Left renal cortex interstitium (tissue), 4 donors: ENCODE data around the gene MICALL2. TPM values are rescaled to one million over a fixed set of nuclear protein-coding genes. Genes with fewer than 3 reads are reported as not detected.

Experiments used
- DNase-seq, 4 donors: peaks; one replicate each; pipeline ENCODE4 v3.0.0-alpha.2; 2013; ENCODE audit warnings: low read depth in 4 of 4, low spot score in 2 of 4, missing footprints in 1 of 4
- polyA plus RNA-seq, 4 donors: library from polyadenylated mRNA; unstranded; fragments of 120-200 nt; gene quantifications; one replicate each; pipeline ENCODE4 v1.2.1, GENCODE V29; 2013; ENCODE audit not compliant: insufficient read length in 4 of 4

MICALL2 gene
- polyA plus RNA-seq: 10 to 100 TPM in 3 of 4 donors, 1 to 10 TPM in 1; 5.8 to 14.1 (median 11.5) TPM

DNA sequence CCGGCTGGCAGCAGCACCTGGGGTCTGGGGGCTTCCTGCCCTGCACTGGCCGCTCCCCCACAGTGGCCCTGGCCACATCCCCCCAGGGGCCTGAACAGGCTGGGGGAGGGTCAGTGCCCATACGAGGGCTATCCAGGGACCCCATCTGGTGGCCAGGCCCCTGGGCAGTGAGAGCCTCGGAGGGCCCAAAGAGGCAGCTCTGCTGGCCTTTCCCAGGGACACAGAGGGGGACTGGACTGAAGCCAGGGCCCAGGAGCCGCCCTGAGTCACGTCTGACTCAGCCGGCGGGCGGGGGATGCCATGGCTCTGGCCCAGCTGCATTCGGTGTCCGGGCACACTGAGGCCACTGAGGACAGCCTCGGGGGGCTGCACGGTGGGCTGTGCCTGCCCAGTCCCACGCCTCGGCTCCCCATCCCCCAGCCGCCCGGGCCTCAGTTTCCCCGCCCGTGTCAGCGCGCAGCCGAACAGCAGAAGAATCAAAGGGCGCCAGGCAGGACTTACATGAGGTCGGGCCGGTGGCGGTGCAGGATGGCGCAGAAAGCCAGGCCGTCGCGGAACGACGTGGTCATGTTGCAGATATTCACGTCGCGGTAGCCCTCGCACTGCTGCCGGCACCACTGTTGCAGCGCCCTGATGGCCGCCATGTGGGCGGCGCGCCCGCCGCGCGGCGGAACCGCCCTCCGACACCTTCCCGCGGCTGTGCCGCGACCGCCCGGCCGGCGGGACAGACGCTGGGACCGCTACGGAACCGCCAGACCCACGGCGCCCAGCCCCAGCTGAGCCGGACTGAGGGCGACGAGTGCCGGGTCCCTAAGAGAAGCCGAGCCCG is at the start of gene MICALL2:
Gene MICALL2, minus strand, starts transcription at position 788 of the 829 bp plus-strand sequence. Its CDS starts 144 bp downstream, at position 644.
- no peak for DNase-seq

DNA sequence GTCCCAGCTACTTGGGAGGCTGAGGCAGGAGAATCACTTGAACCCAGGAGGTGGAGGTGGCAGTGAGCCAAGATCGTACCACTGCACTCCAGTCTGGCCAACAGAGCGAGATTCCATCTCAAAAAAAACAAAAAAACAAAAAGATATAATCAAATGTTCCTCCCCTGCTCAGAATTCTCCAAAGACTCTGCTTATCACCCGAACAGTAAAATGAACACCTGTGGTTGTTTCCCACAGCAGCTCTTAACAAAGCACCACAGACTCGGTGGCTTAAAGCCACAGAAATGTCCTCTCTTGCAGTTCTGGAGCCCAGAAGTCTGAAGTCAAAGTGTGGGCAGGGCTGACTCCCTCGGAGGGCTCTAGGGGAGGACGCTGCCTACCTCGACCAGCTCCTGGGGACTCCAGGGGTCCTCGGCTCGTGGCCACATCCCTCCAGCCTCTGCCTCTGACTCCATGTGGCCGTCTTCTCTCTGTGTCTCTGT is 49.0 kb upstream of the MICALL2 start:
- DNase-seq: no peak

GRCh38 chr7:1505731-1506550 is 46.7 kb upstream of the MICALL2 start:
- DNase-seq: peak in 1 of 4 donors; percentile 19

DNA sequence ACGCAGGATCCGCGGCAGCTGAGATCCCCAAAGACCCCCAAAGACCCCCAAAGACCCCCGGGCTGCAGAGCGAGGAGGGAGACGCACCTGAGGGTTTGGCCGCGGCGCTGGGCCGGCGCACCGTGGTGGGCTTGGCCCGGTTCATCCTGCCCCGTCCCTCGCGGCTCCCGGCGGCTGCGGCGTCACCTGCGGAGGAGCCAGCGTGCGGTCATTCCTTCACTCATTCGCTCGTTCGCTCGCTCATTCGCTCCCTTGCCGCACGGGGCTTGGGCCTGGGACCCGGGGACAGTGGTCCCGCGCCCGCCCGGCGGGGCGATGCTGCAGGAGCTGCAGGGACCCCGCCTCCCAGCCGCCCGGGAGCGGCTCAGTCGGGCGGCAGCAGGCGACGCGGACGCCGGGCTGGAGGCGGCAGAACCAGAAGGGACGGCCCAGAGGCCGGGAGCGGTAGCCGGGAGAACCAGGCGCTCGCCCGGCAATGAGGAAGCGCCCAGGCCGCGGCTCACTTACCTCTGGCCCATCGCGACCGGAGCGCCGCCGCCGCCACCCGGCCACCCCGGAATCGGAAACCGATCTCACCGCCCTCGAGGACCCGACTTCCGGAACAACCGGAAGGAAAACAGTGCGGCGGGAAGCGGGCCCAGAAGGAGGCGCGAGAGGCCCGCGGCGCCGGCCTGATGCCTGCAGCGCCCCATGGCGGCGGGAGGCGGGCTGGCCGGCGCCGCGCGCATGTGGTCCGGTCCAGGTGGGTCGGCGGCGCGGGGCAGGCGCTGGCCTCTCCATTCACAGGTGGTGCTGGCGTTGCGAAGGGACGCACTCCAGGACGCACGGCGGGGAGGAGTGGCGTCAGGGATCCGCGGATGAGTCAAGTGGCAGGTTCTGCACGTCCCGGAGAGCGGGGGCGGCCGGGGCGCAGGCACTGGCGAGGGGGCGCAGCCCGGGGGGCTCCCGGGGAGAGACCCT is 44.8 kb upstream of the MICALL2 start, which contains the start of gene INTS1:
Gene INTS1, minus strand, starts transcription at position 574 of the 960 bp plus-strand sequence. Its CDS starts 429 bp downstream, at position 145.
- DNase-seq: peak in 3 of 4 donors; percentile 76 to 91 (median 76)

DNA sequence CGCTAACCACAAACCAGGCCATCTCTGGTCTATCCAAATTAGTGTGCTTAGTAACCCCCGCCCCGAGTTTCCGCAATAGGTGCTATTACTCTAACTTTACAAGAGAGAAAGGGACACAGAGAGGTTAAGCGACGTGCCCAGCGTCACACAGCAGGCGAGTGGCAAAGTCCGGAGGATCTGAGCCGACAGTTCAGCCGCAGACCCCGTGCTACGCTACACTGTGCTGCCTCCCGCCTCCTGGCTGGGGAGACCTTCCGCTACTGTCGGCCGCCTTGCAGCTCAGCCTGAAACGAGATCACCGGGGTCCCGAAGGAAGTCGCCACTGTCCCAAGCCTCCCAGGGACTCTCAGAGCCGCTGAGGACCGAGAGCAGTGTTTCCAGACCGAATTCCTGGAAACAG is 44.1 kb upstream of the MICALL2 start:
- DNase-seq: no peak

DNA sequence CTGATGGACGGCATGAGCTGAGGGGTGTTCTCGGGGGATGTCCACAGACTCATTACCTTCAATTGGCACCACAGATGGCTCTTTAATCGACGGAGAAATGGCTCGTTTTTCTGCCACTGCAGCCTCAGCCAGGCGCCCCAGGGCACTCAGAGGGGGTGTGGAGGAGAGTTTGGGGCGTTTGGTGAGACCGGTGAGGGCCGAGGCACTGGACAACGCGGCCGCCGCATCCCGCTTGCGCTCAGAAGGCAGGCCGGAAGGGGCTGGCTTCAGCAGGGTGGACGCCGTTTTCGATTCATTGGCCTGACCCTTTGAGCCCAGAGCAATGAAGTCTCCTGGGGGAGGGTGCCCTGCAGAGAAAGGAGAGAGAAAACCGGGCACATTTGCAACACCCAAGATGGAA is 43.6 kb upstream of the MICALL2 start:
- no peak for DNase-seq

GRCh38 chr7:1501487-1502270 is 42.4 kb upstream of the MICALL2 start:
- no peak for DNase-seq

DNA sequence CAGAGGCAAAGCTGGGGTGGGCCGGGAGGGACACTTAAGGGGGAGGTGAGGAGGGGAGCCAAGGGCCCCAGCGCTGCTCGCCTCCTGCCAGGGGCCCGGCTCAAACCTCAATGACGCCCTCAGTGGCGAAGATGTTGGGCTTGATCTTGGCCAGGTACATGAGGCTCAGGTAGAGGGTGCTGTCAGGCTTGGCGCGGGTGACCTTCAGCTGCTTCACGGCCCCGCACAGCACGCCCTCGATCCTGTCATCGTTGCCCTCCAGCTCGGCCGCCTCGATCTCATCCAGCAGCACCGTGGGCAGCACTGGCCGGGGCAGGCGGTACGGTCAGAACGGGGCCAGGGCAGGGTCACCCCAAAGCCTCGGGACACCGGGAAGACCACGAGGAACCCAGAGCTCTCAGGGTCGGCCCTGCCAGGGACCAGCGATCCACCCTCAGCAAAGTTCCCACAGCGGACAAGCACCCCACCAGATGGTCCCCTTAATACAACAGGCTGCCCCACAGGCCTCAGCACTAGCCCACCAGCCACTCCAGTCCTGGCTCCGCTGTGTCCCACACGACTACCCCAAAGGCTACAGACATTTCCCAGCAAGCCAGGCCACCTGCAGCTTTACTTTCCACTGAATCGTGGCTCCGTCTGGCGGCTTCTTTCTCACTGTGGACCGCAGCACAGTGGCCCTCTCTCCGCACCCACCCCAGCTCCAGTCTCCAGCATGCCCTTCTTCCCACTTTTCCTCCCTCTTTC is 41.0 kb upstream of the MICALL2 start:
- DNase-seq: no peak

DNA sequence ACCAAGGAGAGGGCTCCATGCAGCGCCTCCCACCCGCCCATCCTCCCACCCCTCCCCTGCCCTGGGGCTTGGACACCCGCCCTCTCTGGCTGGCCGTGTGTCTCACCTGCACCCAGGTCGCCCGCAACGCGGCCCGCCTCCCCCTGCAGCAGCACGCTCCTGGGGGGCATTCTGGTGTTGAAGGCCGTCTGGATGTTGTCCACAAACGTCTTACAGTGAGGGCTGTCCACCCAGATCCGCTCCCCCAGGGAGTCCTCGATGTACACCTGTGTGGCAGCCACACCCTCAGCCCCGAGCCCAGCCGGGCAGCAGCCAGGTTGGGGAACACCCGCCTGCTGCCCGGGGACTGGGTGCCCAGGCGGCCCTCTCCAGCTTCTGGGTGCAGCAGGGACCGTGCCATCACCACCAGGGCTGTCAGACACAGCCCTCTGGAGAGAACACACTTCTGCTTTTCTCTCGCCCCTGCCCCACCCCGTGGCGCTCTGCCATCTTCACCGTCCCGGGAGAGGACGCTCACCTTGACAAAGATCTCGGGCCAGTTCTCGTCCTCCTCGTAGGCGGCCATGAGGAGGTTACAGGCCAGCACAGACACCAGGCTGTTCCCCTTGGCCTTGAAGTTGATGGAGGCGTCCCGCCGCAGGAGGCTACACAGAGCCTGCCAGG is 40.2 kb upstream of the MICALL2 start:
- no peak for DNase-seq

- DNase-seq: no peak
Measured at GRCh38 chr7:1498370-1499305, 39.4 kb upstream of the MICALL2 start.

DNA sequence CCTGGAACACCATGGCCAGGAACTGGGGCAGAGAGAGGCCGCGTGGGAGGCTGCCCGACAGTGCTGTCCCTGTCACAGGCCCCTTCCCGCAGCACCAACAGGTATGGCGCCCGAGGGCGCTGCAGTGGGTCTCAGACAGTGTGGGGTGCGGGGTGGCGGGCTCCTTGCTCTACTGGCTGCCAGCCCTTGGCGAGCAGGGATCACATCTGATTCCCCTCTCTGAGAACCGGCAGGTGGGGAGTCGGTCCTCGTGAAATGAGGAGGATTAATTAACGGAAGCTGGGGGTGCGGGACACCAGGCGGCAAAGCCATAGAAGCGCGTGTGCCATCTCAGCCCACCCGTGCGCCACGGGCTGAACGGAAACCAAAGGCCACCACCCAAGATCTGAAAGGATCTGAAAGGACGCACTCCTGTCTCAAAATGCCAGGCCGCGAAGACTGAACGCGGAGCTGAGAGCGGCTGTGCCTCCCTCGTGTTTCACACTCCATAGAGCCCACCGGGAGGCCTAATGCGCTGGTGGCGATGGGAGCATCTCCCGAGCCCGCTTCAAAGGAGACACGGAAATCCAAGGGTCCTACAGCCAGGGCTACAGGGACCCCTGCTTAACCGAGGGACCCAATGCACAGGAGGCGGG is 38.1 kb upstream of the MICALL2 start:
- no peak for DNase-seq

- no peak for DNase-seq
Measured at GRCh38 chr7:1496531-1497292, 37.4 kb upstream of the MICALL2 start.

DNA sequence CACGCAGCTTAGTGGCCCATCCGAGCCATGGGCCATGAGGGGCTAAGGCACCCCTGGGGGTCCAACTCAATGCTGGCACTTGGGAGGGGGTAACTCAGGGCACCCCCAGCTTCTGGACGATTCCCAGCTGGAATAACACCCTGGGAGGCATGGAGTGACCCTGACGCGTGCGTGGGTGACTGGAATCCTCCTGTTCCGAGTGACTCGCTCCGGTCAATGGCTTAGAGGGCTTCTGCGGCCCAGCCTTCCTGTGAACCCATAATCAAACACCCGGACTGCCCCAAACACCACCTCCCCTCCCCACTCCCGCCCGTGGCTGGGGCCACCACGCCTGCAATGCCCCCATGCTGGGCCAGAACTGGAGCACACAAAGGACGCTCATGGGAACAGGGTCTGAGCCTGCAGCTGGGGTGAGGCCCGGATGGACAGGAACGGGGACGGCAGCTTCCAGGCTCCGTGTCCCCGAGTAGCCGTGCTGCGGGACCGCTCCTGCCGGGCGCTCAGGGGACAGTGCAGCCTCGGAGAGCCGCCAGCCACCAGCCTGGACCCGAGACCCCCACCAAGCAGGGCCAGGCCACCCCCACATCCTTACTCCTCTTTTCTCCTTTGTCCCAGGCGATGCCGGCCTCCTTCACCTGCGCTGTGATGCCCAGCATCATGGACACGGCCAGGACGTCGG is 36.4 kb upstream of the MICALL2 start:
- no peak for DNase-seq

- no peak for DNase-seq
Measured at GRCh38 chr7:1494866-1495563, 35.7 kb upstream of the MICALL2 start.

DNA sequence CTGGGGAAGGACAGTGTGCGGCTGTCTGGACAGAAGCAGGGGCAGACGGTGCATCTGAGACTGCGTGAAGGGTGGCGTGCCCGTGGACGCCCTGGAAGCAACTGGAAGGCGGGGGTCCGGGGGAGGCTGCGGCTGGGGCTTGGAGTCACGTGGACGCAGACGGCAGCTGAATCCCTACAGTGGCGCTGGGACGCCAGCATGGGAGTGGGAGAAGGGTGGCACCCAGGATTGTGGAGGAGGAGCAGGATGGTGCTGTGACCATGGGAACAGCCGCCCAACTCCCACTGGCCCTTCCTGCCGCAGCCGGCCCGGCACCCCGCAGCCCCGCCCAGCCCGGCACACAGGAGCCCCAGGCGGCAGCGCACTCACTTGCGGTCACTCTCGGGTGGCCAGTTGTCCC is 35.2 kb upstream of the MICALL2 start:
- no peak for DNase-seq
